ENCODE data around the gene TYW1. TPM values are rescaled to one million over a fixed set of nuclear protein-coding genes. Genes with fewer than 3 reads are reported as not detected.
"Not testable (repeated sequence)": the region's sequence is repeated elsewhere in the genome, so short reads cannot be mapped to it uniquely, and the experiment has no call there.

The TYW1 gene
- total and polyA plus RNA-seq, 2 of the 4 experiments (the other 2 are of a cell fraction): 10.7 to 23.7 TPM

GRCh38 chr7:67000601-67001258 is 4.1 kb downstream of the TYW1 start:
- H3K18ac ChIP-seq (ENCODE audit: low read depth, low read length); POLR2A ChIA-PET (ENCODE audit: unreplicated experiment); H3K9me3 ChIP-seq (ENCODE audit: control insufficient read depth, insufficient read depth, low read length); H2BK120ac ChIP-seq (ENCODE audit: low read depth, low read length); H3K9me1 ChIP-seq (ENCODE audit: insufficient read depth, low read length); H2AK9ac ChIP-seq (replicated peaks; ENCODE audit: low read depth, low read length, poor library complexity); H3K4me2 ChIP-seq (ENCODE audit: low read depth, low read length); H4K5ac ChIP-seq (ENCODE audit: low read depth, low read length); H3K14ac ChIP-seq (replicated peaks; ENCODE audit: low read depth, low read length); H3K27me3 ChIP-seq (ENCODE audit: control insufficient read depth, insufficient read depth, low read length); H2AFZ ChIP-seq (replicated peaks; ENCODE audit: low read length, poor library complexity); H3K9ac ChIP-seq (ENCODE audit: low read depth, low read length); H4K91ac ChIP-seq (ENCODE audit: insufficient read depth, low read depth, low read length); H2AK5ac ChIP-seq (ENCODE audit: low read depth, low read length); H3K56ac ChIP-seq (ENCODE audit: extremely low read depth, insufficient read depth, low read length); H3K27ac ChIP-seq (ENCODE audit: insufficient read depth, low read length); H4K8ac ChIP-seq (ENCODE audit: low read depth in 2 of 2, low read length in 2 of 2); H2BK20ac ChIP-seq (ENCODE audit: low read depth, low read length); H3K4me1 ChIP-seq (ENCODE audit: control insufficient read depth, insufficient read depth, low read length); in situ Hi-C loops (cut with MboI; ENCODE audit: low sequenced_read_pairs); dilution Hi-C loops (cut with HindIII; ENCODE audit: low sequenced_read_pairs, unreplicated experiment); H3K79me1 ChIP-seq (ENCODE audit: low read depth in 1 of 2, low read length in 2 of 2); intact Hi-C loops (cut with micrococcal nuclease); BruUV-seq (replicated peaks); H4K20me1 ChIP-seq (ENCODE audit: insufficient read depth, low read length); H3K23ac ChIP-seq (ENCODE audit: low read depth, low read length); H3K4ac ChIP-seq (ENCODE audit: low read depth, low read length); H3K4me3 ChIP-seq (ENCODE audit: insufficient read depth, low read depth, low read length); H2BK5ac ChIP-seq (ENCODE audit: low read depth, low read length, poor library complexity, severe bottlenecking); H2BK15ac ChIP-seq (ENCODE audit: low read depth, low read length); CTCF ChIA-PET; H3K36me3 ChIP-seq (ENCODE audit: control insufficient read depth, insufficient read depth, low read length): not testable (repeated sequence)
- peak; percentile 20; the same call in 1 of the 2 replicates for TF ChIP-seq CTCF (conservative IDR thresholded peaks at IDR 0.05; ENCODE audit: low read depth, low read length)
- peak; percentile 33 for TF ChIP-seq RAD21 (IDR thresholded peaks at IDR 0.05; ENCODE audit: low read length)
- no CpG with 5 or more reads among the region's 5 CpGs for WGBS, 2 experiments (ENCODE audit: extremely low coverage in 2 of 2, insufficient read length in 1 of 2)
- ATAC-seq (ENCODE audit: low read depth) (peak; percentile 22), DNase-seq (peak; percentile 10)

- CTCF ChIA-PET; H3K79me1 ChIP-seq (ENCODE audit: low read depth in 1 of 2, low read length in 2 of 2); H3K4ac ChIP-seq (ENCODE audit: low read depth, low read length); dilution Hi-C loops (cut with HindIII; ENCODE audit: low sequenced_read_pairs, unreplicated experiment); H3K9me1 ChIP-seq (ENCODE audit: insufficient read depth, low read length); in situ Hi-C loops (cut with MboI; ENCODE audit: low sequenced_read_pairs); H3K23ac ChIP-seq (ENCODE audit: low read depth, low read length); POLR2A ChIA-PET (ENCODE audit: unreplicated experiment); H4K8ac ChIP-seq (ENCODE audit: low read depth in 2 of 2, low read length in 2 of 2); H3K56ac ChIP-seq (ENCODE audit: extremely low read depth, insufficient read depth, low read length); H3K9me3 ChIP-seq (ENCODE audit: control insufficient read depth, insufficient read depth, low read length); H3K4me3 ChIP-seq (ENCODE audit: insufficient read depth, low read depth, low read length); H2BK15ac ChIP-seq (ENCODE audit: low read depth, low read length); H3K4me2 ChIP-seq (ENCODE audit: low read depth, low read length); H3K27me3 ChIP-seq (ENCODE audit: control insufficient read depth, insufficient read depth, low read length); H2AK9ac ChIP-seq (replicated peaks; ENCODE audit: low read depth, low read length, poor library complexity); H3K9ac ChIP-seq (ENCODE audit: low read depth, low read length); intact Hi-C loops (cut with micrococcal nuclease); H2BK5ac ChIP-seq (ENCODE audit: low read depth, low read length, poor library complexity, severe bottlenecking); H2AFZ ChIP-seq (replicated peaks; ENCODE audit: low read length, poor library complexity); H2AK5ac ChIP-seq (ENCODE audit: low read depth, low read length); H2BK120ac ChIP-seq (ENCODE audit: low read depth, low read length); BruUV-seq (replicated peaks); H3K4me1 ChIP-seq (ENCODE audit: control insufficient read depth, insufficient read depth, low read length); H3K27ac ChIP-seq (ENCODE audit: insufficient read depth, low read length); DNase-seq; H4K20me1 ChIP-seq (ENCODE audit: insufficient read depth, low read length); ATAC-seq (ENCODE audit: low read depth); H2BK20ac ChIP-seq (ENCODE audit: low read depth, low read length); H4K91ac ChIP-seq (ENCODE audit: insufficient read depth, low read depth, low read length); H4K5ac ChIP-seq (ENCODE audit: low read depth, low read length); H3K18ac ChIP-seq (ENCODE audit: low read depth, low read length); H3K14ac ChIP-seq (replicated peaks; ENCODE audit: low read depth, low read length): not testable (repeated sequence)
- WGBS, 2 experiments (ENCODE audit: extremely low coverage in 2 of 2, insufficient read length in 1 of 2): no CpG with 5 or more reads among the region's 2 CpGs
- H3K36me3 ChIP-seq (ENCODE audit: control insufficient read depth, insufficient read depth, low read length): peaks cover 14% of the 10 kb centered on the region
Measured at GRCh38 chr7:67004145-67004544, 7.5 kb downstream of the TYW1 start.
